Osteocyte (in vitro differentiated cells): ENCODE results near the gene LCN12. TPM values are rescaled to one million over a fixed set of nuclear protein-coding genes. Genes with fewer than 3 reads are reported as not detected.

Experiments
- DNase-seq: peaks from one replicate; pipeline ENCODE4 v3.0.0; 2021; ENCODE audit warnings: mixed read lengths; ENCODE audit not compliant: unreplicated experiment; ENCODE audit errors: extremely low spot score
- H3K27ac Mint-ChIP-seq: one replicate; pipeline ENCODE4 v1.8.0; 2021; ENCODE audit warnings: mild to moderate bottlenecking, mixed read lengths; ENCODE audit not compliant: unreplicated experiment
- H3K27me3 Mint-ChIP-seq: one replicate; pipeline ENCODE4 v1.8.0; 2021; ENCODE audit warnings: mixed read lengths; ENCODE audit not compliant: unreplicated experiment
- H3K36me3 Mint-ChIP-seq: one replicate; pipeline ENCODE4 v1.8.0; 2021; ENCODE audit warnings: mixed read lengths; ENCODE audit not compliant: unreplicated experiment
- H3K4me1 Mint-ChIP-seq: one replicate; pipeline ENCODE4 v1.8.0; 2021; ENCODE audit warnings: mixed read lengths; ENCODE audit not compliant: unreplicated experiment
- H3K4me3 Mint-ChIP-seq: one replicate; pipeline ENCODE4 v1.8.0; 2021; ENCODE audit warnings: mild to moderate bottlenecking, moderate library complexity, mixed read lengths; ENCODE audit not compliant: unreplicated experiment
- H3K9me3 Mint-ChIP-seq: one replicate; pipeline ENCODE4 v1.8.0; 2021; ENCODE audit warnings: mixed read lengths; ENCODE audit not compliant: unreplicated experiment
- total RNA-seq: library from RNA; stranded (reverse); gene quantifications from 2 replicates; pipeline ENCODE4 v1.2.1, GENCODE V29; 2021
- TF ChIP-seq, protein P1 (sequence below): fragments of 200-600 bp; sonication (generic); IDR thresholded peaks from 2 replicates; pipeline ENCODE4 v1.5.0; 2021; ENCODE audit warnings: antibody characterized with exemption, mild to moderate bottlenecking, moderate library complexity

LCN12 gene
- total RNA-seq, 1 donor from 2014 or later = 1.4 TPM

DNA sequence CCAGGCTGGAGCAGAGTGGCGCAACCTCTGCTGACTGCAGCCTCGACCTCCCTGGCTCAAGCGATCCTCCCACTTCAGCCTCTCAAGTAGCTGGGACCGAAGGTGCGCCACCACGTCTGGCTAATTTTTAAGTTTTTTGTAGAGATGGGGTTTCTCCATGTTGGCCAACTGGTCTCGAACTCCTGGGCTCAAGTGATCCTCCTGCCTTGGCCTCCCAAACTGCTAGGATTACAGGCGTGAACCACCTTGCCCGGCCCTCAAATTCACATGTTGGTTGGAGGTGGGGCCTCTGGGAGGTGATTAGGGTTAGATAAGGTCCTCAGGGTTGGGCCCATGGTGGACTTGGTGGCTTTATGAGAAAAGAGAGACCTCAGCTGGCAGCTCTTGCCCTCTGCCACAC, 10.1 kb downstream of the LCN12 start:
- peaks cover 3% of the 10 kb centered on the region for H3K27me3 Mint-ChIP-seq
- TF ChIP-seq, protein P1, sequence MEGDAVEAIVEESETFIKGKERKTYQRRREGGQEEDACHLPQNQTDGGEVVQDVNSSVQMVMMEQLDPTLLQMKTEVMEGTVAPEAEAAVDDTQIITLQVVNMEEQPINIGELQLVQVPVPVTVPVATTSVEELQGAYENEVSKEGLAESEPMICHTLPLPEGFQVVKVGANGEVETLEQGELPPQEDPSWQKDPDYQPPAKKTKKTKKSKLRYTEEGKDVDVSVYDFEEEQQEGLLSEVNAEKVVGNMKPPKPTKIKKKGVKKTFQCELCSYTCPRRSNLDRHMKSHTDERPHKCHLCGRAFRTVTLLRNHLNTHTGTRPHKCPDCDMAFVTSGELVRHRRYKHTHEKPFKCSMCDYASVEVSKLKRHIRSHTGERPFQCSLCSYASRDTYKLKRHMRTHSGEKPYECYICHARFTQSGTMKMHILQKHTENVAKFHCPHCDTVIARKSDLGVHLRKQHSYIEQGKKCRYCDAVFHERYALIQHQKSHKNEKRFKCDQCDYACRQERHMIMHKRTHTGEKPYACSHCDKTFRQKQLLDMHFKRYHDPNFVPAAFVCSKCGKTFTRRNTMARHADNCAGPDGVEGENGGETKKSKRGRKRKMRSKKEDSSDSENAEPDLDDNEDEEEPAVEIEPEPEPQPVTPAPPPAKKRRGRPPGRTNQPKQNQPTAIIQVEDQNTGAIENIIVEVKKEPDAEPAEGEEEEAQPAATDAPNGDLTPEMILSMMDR = no peak
- DNase-seq = no peak
- H3K4me1 Mint-ChIP-seq = peaks cover 20% of the 10 kb centered on the region
- no peak overlapping the region for H3K4me3 Mint-ChIP-seq
- no peaks in the 10 kb centered on the region for H3K36me3 Mint-ChIP-seq
- H3K27ac Mint-ChIP-seq = no peak overlapping the region
- H3K9me3 Mint-ChIP-seq = no peaks in the 10 kb centered on the region

DNA sequence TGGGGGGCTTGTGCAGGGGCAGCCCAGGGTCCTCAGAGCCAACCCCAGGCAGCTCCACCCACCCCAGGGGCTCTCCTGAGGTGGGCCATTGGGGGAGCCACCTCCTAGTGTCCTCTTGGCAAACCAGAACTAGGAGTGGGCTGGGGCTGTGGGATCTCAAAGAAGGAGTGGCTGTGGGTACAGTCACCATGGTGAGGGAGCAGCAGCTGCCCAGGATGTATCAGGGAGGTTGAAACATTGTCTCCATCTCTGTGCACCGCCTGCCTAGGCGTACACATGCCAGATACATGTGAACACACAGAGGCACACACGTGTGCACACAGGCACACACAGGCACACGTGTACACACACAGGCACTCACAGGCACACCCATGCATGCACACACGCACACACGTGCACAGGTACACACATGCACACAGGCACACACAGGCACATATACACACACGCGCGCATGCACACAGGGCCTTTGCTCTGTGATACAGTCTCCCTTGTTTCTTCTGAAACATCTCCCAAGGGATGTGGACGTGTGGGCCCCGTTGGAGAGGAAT, 10.7 kb downstream of the LCN12 start:
- no peaks in the 10 kb centered on the region for H3K36me3 Mint-ChIP-seq
- H3K27me3 Mint-ChIP-seq = peaks cover 3% of the 10 kb centered on the region
- H3K9me3 Mint-ChIP-seq = no peaks in the 10 kb centered on the region
- H3K27ac Mint-ChIP-seq = no peak overlapping the region
- no peak for DNase-seq
- H3K4me3 Mint-ChIP-seq = no peak overlapping the region
- TF ChIP-seq, protein P1 = no peak
- H3K4me1 Mint-ChIP-seq = peaks cover 20% of the 10 kb centered on the region

DNA sequence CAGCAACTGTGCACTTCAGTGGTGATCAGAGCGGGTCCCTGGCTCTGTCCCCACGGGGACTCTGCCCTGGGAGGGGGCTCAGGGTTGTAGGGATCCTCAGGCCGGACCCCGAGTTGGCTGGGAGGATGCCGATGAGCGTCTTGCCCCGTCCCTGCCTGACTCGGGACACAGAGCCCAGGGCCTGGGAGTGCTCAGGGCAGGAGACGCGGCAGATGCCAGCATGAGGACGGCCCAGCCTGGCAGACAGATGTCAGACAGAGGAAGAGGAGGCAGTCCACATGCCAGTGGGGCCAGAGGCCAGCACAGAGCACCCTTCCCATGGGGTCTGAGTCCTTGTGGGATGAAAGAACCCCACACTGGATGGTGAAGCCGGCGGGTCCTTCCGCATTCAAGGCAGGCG, 11.3 kb downstream of the LCN12 start:
- H3K9me3 Mint-ChIP-seq = no peaks in the 10 kb centered on the region
- TF ChIP-seq, protein P1 = no peak
- no peak overlapping the region for H3K4me3 Mint-ChIP-seq
- no peaks in the 10 kb centered on the region for H3K36me3 Mint-ChIP-seq
- no peak for DNase-seq
- H3K27me3 Mint-ChIP-seq = peaks cover 3% of the 10 kb centered on the region
- no peak overlapping the region for H3K27ac Mint-ChIP-seq
- H3K4me1 Mint-ChIP-seq = peaks cover 20% of the 10 kb centered on the region

DNA sequence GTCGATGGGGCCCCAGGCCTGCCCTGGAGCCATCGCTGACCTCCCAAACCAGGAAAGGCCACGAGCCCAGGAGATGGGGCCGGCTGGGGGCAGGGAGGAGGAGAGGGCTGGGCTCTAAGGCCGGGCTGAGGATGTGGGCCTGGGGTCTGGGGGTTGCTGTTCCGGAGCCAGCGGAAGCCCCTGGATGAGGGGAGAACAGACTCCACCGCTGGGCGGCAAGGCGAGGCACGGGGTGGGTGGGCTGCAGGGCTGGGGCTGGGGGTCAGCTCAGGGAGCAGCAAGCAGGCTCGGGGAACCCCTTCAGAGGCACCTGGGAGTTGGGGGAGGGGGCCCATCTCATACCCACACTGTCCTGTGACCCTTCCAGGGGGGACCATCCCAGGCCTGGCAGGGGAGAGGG, 11.7 kb downstream of the LCN12 start:
- Mint-ChIP-seq H3K27ac (no peak overlapping the region), H3K9me3 (no peaks in the 10 kb centered on the region), H3K27me3 (peaks cover 3% of the 10 kb centered on the region), H3K4me3 (no peak overlapping the region), H3K36me3 (no peaks in the 10 kb centered on the region), H3K4me1 (peaks cover 20% of the 10 kb centered on the region)
- TF ChIP-seq, protein P1 = no peak
- DNase-seq = no peak

DNA sequence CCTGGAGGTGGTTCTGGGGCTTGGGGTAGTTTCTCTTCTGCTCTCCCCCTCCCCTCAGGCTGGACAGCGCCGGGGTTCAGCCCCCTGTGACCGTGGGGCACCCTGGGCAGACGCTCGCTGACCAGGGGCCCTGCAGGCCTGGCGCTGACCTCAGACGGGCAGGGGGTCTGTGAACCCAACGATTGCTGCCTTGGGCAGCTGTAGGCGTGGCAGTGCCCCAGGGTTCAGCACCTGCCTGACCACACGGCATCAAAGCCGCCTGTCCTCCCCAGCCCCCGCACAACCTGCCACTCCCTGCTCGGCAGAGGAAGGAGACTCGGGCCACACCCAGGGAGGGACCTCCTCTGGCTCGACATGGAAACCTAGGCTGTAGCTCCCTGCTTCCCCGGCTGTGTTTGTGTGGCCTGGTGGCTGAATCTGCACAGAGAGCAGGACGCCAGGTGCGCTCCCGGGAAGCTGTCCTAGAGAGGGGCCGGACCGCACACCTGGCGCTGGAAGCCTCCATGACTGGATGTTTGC, 12.2 kb downstream of the LCN12 start:
- no peak overlapping the region for H3K4me3 Mint-ChIP-seq
- peaks cover 20% of the 10 kb centered on the region for H3K4me1 Mint-ChIP-seq
- TF ChIP-seq, protein P1 = no peak
- no peak overlapping the region for H3K27ac Mint-ChIP-seq
- no peak for DNase-seq
- H3K27me3 Mint-ChIP-seq = peaks cover 3% of the 10 kb centered on the region
- H3K36me3 Mint-ChIP-seq = no peaks in the 10 kb centered on the region
- H3K9me3 Mint-ChIP-seq = no peaks in the 10 kb centered on the region
